Non-pigmented ciliary epithelial cell (primary cell): Measurements from ENCODE around the gene KIAA1549.
"Not testable (repeated sequence)": the region's sequence is repeated elsewhere in the genome, so short reads cannot be mapped to it uniquely, and the experiment has no call there.

Source experiments
- DNase-seq: peaks from one replicate; pipeline ENCODE4 v3.0.0-alpha.2; 2010; ENCODE audit warnings: low read depth

The KIAA1549 gene

DNA sequence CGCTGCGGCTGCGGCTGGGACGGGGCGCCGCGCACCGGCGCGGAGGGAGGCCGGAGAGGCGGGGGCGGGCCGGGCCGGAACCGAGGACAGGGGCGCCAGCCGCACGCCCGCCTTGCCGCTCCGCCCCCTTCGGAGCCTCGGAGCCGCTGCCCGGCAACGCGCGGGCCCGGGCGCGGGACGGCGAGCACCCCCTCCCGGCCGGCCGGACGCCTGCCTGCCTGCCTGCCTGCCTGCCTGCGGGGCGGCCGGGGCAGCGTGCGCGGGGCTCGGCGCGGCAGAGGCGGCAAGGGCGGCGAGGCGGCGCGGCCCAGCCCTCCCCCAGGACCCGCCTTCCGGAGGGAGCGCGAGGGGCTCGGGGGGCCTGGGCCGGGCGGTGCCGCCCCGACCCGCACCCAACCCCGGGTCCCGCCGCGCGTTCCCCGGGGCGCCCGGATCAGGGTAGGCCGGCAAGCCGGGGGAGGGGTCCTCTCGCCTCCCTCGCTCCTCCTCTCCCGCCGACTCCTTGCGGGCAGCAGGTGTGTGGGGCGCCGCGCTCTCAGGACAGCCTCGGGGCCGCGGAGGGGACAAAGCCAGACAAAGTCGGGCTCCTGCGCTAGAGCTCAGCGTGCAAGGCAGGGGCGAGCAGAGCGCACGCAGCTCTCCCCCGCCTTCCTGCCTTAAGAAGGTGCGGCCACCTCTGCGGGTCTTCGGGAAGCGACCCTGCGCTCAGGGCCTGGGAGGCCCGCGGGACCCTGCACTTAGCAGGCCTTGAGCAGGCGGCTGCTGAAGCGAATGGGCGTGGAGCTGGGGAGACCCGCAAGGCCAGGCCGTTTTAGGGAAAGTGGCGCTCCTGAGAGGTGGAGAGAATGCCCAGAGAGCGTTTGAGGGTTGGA, at the start of gene KIAA1549:
TSS of gene KIAA1549 (minus strand) at position 58 of the 872 bp plus-strand sequence. CDS start 120 bp downstream, outside the sequence.
- DNase-seq, result no peak

DNA sequence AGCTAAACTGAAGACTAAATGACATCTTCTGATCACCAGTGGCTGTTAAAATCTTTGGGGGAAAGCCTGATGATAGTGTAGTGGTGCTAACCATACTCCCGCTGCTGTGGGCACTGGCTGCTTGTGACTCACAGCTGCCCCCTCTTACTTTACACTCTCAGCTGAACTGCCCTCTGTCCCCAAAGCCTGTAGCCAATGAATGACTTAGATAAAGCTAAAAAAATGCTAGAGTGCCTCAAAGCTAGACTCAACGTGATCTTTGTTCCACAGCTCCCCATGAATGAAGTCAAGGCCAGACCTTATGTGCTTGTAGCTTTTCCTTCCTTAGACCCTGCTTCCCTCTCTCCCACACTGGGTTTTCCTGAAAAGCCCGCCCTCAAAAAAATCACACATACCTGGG, 48.2 kb upstream of the KIAA1549 start:
- no peak for DNase-seq

DNA sequence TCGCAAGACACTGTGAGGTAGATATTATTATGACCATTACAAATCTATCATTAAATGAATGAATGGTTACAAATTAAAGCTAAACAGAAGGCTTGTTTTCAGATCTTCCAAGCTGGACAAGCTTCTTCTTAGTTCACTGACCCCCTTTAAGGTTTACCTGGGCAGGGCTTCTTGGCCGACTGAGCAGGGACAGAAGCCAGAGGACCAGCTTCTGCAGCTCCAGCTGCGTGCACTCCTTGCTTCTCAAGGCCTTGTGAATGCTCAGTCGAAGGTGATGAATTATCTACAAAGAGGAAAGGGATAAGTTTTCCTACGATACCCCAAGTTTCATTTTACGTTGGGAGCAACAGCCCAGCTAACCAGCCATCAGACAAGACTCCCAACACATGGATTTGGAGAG, 45.4 kb upstream of the KIAA1549 start:
- DNase-seq, result no peak

DNA sequence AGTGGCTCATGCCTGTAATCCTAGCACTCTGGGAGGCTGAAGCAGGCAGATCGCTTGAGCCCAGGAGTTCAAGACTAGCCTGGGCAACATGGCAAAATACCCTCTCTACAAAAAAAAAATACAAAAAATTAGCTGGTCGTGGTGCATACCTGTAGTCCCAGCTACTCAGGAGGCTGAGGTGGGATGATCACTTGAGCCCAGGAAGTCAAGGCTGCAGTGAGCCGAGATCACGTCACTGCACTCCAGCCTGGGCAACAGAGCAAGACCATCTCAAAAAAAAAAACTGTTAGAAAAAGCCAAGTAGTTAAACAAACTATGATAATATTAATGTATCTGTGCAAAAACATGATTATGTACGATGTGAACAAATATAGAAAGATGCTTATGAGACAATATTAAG, 44.7 kb upstream of the KIAA1549 start:
- not testable (repeated sequence) for DNase-seq

DNA sequence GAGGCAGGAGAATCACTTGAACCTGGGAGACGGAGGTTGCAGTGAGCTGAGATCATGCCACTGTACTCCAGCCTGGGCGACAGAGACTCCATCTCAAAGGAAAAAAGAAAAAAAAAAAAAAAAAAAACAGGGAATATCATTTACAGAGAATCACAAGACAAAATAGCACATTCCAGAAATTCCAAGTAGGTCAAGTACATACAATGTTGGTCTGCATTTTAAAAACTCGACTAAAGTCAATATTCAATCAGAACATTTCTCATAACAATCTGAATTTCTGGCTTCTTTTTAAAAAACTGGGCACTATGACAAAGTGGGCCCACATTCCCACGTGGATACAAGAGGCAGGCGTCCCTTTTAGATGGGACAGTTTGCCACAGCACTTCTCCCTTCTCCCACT, 41.9 kb upstream of the KIAA1549 start:
- DNase-seq, result no peak

DNA sequence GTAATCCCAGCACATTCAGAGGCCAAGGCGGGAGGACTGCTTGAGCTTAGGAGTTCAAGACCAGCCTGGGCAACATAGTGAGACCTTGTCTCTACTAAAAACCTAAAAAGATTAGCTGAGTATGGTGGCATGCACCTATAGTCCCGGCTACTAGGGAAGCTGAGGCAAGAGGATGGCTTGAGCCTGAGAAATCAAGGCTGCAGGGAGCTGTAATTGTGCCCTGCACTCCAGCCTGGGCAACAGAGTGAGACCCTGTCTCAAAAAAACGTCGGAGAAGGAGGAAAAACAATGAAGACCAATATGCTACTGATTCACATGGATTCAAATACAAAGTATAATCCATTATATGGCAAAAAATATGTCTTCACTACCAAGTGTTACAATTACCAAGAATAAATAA, 41.1 kb upstream of the KIAA1549 start:
- DNase-seq, result no peak

DNA sequence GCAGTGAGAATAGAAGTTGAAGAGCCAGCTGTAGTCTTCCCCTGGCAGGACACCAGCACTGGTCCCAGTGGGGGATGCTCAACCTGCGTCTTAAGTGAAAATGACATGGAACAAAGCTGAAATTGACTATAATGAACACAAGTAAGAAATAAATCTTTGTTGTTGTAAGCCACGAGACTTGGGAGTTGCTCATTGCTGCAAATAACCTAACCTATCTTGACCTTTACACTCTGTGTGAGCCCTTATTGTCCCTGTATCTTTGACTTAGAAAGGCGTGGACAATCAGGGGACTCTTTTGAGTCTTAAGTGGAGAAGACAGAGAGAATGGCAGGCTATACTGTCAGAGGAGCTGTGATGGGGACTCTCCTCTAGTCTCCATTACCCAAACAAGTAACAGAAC, 37.7 kb upstream of the KIAA1549 start:
- no peak for DNase-seq

DNA sequence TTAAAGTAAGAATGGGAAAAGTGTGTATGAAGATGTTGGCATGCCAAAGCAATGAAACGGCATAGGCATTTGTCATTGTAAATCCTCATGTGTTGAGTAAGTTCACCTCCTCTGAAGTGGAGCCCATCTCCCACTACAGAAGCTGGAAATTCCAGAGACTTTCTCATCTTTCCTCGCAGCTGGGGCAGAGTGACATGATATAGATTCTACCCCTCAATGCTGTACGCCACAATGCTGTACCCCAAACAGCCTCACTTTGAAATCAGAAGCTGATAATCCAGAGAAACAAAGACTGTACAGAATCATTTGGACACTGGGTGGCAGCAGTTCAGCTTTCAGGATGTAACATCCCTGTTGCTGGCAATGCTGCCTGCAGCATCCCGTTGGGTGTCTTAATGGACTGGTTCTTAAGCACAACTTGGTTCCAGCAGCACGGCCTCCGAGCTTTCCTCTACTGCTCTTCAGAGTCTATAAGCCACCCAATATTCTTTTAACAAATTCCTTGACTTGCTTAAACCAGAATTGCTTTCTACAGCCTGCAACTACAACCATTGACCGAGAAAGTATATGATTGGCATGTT, 35.8 kb upstream of the KIAA1549 start:
- no peak for DNase-seq

DNA sequence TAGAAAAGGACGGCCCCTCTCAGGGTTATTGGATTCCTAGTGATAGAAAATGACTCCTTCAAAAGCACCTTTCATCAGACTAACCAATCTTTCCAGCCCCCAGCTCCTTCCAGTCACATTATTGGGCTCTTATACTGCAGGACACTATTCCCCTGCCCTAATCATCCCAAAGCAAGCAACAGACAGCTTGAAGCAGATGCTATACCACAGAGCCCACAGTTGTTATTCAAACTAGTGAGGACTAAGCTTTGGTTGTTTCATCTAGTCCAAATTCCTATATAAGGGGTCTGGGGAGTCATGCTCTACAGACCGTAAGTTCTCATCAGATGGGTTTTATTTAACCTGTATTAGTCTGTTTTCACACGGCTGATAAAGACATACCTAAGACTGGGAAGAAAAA, 30.2 kb upstream of the KIAA1549 start:
- DNase-seq, result no peak

DNA sequence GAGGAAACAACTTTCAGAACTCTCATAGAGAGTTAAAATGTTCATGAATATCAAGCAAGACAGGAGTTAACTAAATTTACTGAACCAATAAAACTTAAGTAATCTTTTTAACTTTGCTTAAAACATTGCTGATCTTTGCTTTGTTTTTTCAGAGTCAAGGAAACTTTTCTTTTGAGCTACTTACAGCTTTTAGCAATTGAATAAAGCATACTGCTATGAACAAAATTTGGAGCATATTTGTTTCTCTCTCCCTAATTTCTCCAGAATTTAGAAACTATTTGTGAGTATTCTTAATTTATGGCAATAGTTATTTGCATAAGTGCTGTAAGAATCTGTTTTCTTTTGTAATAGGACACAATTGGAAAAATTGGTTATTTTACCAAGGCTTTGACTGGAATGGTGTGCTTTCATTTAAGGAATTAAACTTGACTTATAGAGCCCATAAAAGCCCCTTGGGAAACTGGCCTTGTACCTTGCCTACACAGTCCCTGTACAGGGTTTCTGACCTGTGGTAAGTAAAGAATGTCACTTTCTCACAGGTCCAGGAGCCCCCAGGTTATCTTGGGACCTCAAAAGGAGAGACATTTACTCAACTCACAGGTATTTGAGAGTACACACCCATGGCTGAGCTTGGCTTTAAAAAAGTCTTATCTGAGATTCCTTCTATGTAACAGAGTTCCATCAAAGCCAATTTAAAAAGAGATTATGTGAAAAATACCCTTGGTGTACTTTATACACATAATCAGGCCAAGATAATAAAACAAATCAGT, 23.3 kb upstream of the KIAA1549 start:
- no peak for DNase-seq

DNA sequence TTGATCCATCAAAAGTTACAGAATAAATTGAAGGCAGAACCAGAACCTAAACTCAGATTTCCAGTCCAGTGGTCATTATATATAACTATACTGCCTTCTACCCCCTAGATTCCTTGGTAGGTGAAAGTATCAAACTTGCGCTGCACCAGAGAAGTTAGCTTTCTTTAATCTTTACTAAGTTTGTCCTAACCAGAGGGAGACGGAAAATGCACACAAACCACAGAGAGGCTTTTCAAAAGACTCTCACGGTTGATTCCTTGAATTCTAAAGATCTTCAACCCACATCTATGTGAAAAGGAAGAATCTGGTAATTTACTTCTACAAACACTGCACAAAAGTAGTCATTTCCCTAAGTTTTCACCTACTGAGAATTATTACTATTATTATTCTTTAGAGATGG, 18.2 kb upstream of the KIAA1549 start:
- DNase-seq, result no peak

DNA sequence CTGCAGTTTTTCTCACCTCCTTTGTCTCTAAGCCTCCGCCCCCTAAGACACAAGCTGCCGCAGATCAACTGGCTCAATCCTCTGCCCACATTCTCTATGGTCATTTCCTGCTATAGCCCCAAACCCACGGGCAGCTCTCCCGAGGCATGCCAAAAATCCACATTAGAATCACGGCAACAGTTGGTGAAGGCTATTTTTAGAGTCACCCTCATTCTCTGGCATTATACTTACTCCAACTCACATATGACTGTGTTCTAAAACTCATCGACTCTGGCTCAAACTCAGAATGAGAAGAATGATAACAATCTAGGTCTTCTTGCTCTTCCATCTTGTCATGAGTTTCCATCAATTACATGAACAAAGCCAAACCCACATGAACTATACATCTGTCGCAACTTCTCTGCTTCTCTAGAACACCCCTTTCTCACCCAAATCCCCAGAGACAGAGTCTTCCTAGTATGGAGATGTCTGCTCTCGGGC, 10.9 kb upstream of the KIAA1549 start:
- no peak for DNase-seq

DNA sequence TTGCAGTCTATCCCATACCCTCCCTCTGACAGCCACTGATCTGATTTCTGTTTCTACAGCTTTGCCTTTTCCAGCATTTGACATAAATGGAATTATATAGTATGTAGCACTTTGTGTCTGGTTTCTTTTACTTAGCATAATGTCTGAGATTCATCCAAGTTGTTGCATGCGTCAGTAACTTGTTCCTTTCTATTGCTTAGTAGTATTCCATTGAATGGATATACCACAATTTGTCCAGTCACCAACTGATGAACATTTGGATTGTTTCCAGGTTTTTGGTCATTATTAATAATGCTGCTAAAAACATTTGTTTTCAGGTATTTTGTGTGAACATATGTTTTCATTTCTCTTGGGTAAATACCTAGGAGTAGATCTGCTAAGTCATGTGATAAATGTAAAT, 6.5 kb upstream of the KIAA1549 start:
- DNase-seq, result no peak

DNA sequence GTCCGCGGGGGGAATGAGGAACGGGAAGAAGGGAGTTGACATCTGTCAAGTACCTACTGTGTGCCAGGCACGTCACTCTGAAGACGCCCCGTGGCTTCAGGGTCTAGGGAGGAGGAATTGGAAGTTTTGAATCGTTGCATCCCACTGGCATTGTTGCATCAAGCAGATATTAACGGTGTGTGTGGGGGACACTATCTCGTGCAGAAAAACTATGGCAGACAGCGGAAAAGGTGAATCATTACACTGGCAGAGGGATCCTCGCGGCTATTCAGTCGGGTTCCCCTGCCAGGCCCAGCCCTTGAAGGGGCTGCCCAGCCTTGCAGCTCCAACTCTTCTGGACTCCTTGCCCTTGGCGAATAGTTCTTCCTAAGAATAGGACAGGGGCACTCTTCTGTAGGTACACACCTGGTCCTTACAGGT, 1.0 kb upstream of the KIAA1549 start:
- DNase-seq, result no peak

DNA sequence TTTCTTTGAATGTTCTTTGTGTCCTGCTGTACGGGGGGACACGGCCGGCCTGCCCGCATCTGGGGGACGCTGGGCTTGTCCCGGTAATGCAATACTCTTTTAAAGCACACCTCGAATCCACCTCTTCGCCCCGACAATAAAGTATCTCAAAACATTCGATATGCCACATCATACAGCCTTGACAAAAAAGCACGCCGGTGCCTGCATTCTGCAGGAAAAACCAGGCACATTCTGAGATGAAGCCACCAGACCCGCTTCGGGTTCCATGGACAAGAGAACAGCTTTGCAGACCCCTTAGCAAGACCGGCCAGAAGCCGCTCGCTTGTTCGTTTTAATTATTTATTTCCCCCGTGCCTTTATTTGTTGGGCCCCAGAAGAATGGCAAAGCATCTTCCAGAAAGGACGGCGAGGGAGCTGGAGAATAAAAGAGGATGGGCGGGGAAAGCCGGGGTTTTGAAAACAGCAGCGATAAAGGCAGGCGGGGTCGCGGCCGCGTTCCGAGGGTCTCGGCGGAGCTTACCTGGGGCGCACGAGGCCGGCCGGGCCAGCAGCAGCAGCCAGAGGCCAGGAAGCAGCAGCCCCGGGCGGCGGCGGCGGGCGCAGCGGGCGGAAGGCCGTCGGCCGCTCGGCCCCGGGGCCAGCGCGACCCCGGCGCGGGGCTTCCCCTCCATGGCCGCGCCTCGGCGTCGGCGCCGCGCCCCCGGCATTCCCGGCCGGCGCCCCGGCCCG, 462 bp downstream of the KIAA1549 start:
- no peak for DNase-seq

DNA sequence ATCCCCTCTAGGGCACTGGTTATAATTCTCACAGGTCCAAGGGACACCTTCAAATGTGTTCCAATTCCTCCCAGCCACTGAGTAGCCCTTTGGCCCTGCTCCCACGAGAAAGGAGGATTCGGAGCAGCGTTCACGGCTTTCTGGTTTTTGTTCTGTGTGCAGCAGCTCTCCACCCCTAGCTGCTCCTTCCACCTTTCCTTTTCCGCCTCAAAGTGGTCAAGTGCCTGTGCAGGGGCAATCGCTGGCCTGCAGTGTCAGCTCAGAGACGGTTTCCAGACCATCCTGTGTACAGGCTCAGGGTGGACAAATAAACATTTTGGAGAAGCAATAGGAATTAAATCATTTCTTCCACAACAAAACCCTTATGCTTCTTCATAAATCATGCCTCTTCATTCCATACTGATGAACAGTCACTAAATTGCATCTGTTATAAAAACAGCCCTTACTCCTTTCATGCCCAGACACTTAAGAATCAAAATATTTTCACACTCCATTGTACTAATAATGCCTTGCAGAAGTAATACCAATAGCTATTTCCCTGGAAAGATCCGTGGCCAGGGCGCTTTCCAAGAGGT, 1.1 kb downstream of the KIAA1549 start:
- no peak for DNase-seq

DNA sequence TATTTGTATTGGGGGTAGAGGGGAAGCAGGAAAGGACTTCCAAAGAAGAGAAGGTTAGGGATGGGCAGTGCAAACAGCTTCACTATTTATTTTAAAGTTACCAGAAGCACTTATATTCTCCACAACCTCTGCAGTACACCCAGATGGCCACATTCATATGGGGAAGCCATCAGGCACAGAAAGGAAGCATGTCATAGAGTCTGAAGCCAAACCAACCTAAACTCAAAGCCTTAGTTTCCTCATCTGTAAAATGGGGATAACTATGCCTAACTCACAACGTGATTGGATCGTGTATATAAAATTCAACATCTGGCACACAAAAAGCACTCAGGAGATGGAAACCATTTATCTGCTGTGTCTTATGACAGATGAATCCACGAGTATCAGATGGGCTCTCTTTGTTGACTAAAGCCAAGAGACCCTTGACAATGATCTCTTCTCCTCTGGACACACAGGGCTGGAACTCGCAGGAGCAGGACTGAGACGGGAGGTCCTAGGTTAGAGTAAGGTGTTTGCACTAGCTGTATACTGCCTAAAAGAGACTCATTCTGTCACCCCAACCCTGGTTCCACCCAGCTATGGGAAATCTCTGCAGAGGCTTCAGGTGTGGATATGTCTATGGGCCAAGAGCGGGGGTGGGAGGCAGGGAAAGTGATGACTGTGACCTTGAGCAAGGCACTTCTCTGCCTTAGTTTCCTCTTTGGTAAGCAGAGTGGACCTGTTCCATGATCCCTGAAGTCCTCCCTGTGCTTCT, 1.8 kb downstream of the KIAA1549 start:
- no peak for DNase-seq

DNA sequence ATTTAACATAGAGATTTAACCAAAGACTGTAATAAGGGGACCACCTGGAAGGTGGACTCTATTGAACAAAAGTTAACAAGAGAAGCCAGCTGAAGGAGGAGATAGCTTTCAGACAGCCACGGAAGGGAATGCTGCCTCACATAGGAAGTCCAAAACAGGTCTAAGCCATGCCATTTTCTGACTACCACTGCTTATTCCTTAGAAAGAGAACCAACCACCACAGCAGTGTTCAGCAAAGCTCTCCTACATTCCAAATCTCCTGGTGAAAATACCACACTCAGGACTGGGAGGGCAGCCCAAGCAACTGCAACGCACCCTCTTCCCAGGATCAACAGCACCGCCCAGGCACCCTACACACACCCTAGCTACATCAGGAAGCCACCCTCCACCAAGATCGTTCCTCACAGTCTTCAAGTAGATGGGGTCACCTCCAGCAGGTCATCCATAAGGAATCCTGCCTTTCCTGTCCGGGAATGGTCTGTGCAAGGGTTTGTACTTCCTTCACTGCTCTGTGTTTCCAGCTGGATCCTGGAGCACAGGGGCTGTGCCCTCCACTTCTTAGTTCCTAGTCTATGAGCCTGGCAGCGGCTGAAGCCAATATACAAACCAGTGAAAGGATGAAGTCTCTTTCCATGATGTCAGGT, 2.5 kb downstream of the KIAA1549 start:
- DNase-seq, result no peak

DNA sequence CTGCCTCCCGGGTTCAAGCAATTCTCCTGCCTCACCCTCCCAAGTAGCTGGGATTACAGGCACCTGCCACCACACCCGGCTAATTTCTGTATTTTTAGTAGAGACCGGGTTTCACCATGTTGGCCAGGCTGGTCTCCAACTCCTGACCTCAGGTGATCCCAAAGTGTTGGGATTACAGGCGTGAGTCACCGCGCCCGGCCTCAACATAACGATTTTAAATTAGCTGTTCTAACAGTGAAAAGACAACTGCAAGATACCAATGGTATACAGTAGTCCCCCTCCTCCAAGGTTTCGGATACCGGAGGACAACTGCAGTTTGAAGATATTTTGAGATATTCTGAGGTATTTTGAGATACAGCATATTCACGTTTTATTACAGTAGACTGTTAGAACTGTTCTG, 5.0 kb downstream of the KIAA1549 start:
- not testable (repeated sequence) for DNase-seq

DNA sequence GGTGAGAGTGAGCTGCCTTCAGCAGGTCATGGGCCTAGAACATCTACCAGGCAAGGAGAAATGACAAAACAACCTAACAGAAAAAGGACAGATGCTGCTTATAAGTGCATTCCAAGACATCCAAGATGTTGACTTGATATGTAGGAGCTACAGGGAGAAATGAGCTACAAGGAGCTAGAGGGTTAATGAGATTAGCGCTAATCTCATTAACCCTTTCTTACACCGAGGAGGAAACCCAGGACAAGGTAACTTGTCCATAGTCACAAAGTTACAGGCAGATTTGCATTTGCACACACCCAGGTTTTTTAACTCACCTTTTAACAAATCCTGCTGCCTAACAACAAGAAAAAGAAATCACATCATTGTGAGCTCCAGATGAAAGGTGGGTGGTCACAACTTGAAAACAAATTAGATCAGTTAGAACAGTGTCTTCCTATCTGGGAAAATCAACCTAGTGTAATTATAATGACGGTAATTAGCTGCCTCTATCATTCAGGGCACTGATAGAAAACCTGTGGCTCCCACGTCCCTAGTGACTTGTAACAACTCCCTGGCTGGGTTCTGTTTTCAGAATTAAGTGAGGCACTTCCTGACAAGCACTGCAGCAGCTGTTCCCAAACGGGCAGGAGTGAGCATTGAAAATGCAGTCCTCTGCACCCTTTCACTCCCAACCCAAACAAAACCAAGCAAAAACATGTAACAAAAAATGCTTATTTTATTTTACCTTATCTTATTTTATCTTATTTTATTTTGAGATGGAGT, 5.7 kb downstream of the KIAA1549 start:
- DNase-seq, result no peak
